ENCODE measurements around the gene THSD4.

Gene THSD4

DNA sequence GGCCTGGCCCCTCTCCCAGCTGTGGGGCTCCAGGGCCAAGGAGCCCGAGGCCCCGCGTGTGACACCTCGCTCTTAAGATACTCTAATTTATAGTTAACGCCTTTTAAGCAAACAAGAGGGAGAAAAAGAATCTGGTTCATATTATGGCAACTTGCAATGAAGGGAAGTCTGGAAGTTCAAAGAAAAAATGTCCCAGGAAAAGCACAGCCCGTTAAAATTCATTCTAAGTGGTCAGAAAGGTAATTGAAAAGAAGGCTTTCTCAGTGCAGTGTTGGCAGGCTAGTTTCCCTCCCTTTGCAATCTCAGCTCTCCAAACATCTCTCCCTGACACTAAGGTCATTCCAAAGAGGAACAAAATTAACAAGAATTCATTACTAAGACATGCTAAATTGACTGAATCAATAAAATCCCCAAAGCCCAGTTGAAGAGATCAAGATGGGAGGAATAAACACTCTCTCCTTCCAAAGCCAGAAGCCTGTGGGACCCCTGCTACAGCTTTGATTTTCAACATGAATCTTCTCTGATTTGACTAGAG lies 339.3 kb downstream of the THSD4 start:
- H3K27me3 ChIP-seq (replicated peaks; ENCODE audit: control insufficient read depth, insufficient read depth, low read length), result no peaks in the 10 kb centered on the region
- no peak for DNase-seq (ENCODE audit: low read depth)
- no peak overlapping the region for H3K4me3 ChIP-seq (ENCODE audit: low read length)
- H3K36me3 ChIP-seq (ENCODE audit: control insufficient read depth, insufficient read depth, low read length, severe bottlenecking), result no peaks in the 10 kb centered on the region
- no peaks in the 10 kb centered on the region for H3K4me1 ChIP-seq (ENCODE audit: control insufficient read depth, insufficient read depth, low read length)
- no peak overlapping the region for H3K9ac ChIP-seq (ENCODE audit: low read length)
- H3K9me3 ChIP-seq (ENCODE audit: control insufficient read depth, low read length), result no peaks in the 10 kb centered on the region

DNA sequence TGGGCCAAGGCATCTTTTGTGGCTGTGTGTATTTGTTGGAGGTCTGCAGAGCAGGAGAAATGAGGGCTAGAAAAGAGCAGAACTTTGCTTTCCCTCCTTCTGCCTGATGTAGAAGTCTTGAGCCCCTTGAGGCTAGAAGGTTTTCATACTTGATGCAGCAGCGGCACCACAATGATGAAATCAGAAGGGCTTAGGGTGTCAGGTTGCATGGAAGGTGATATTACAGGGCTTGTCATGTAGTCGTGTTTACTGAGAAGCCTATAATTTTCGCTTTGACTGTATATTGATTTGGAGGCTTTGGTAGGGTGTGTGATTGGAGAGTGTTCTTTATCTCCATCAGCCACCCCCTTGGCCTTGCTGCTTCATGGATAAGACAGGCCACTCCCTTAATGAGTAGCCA lies 339.8 kb downstream of the THSD4 start:
- no peaks in the 10 kb centered on the region for H3K9me3 ChIP-seq (ENCODE audit: control insufficient read depth, low read length)
- peak; percentile 32 for DNase-seq (ENCODE audit: low read depth)
- H3K4me3 ChIP-seq (ENCODE audit: low read length), result no peak overlapping the region
- no peak overlapping the region for H3K9ac ChIP-seq (ENCODE audit: low read length)
- no peaks in the 10 kb centered on the region for H3K27me3 ChIP-seq (replicated peaks; ENCODE audit: control insufficient read depth, insufficient read depth, low read length)
- no peaks in the 10 kb centered on the region for H3K4me1 ChIP-seq (ENCODE audit: control insufficient read depth, insufficient read depth, low read length)
- no peaks in the 10 kb centered on the region for H3K36me3 ChIP-seq (ENCODE audit: control insufficient read depth, insufficient read depth, low read length, severe bottlenecking)

DNA sequence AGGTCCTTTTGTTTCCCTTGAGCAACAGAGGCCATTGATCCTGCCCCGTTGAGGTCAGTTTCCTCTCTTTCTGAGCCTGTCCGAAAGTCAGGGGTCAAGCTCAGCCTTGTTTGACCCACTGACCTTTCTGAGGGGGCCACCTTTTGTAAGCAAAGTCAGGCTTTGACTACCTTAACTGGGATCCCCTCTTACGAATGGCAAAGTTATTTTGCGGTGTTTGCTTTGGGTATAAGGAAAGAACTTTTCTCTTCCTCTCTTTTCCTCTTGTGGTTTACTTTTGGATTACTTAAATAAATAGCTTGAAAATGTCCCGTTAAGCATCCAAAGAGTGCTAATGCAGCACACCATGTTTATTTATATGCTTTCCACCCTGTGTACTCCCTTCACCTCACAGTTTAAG lies 340.6 kb downstream of the THSD4 start:
- Histone ChIP-seq H3K4me1 (ENCODE audit: control insufficient read depth, insufficient read depth, low read length) (no peaks in the 10 kb centered on the region), H3K9ac (ENCODE audit: low read length) (no peak overlapping the region), H3K9me3 (ENCODE audit: control insufficient read depth, low read length) (no peaks in the 10 kb centered on the region), H3K36me3 (ENCODE audit: control insufficient read depth, insufficient read depth, low read length, severe bottlenecking) (no peaks in the 10 kb centered on the region), H3K27me3 (replicated peaks; ENCODE audit: control insufficient read depth, insufficient read depth, low read length) (no peaks in the 10 kb centered on the region), H3K4me3 (ENCODE audit: low read length) (no peak overlapping the region)
- no peak for DNase-seq (ENCODE audit: low read depth)

DNA sequence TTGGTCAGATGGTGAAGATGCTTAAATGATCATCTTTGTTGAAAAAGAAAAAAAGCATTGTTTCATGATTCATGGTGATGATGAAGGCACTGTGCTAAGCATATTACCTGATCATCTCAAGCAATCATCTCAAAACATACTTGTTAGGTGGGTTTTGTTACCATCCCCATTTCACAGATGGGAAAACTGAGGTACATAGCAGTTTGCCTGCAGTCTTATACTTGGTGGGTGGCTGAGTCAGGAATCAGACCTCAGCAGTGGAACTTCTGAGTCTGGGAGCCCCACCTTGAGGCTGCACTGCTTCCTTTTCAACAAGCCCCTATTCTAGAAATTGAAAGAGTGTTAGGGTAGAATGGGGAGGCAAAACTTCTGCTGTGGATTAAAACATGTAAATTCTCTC lies 341.1 kb downstream of the THSD4 start:
- no peak for DNase-seq (ENCODE audit: low read depth)
- Histone ChIP-seq H3K9me3 (ENCODE audit: control insufficient read depth, low read length) (no peaks in the 10 kb centered on the region), H3K4me3 (ENCODE audit: low read length) (no peak overlapping the region), H3K27me3 (replicated peaks; ENCODE audit: control insufficient read depth, insufficient read depth, low read length) (no peaks in the 10 kb centered on the region), H3K4me1 (ENCODE audit: control insufficient read depth, insufficient read depth, low read length) (no peaks in the 10 kb centered on the region), H3K36me3 (ENCODE audit: control insufficient read depth, insufficient read depth, low read length, severe bottlenecking) (no peaks in the 10 kb centered on the region), H3K9ac (ENCODE audit: low read length) (no peak overlapping the region)

DNA sequence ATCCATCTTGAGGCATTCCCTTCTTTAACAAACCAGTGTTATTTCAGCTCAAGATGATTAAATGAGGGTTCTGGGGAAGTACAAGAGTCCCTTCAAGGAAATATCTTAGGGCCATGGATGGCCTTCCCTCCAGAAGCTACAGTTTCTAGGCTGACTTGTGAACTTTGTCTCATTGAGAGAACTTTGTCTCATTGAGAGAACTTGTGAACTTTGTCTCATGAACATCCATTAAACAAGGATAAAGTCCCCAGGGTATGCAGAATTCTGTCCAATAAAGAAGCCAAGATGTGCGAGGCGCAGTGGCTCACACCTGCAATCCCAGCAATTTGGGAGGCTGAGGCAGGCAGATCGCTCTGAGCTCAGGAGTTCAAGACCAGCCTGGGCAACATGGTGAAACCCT lies 341.5 kb downstream of the THSD4 start:
- no peak for DNase-seq (ENCODE audit: low read depth)
- Histone ChIP-seq H3K9me3 (ENCODE audit: control insufficient read depth, low read length) (no peaks in the 10 kb centered on the region), H3K4me1 (ENCODE audit: control insufficient read depth, insufficient read depth, low read length) (no peaks in the 10 kb centered on the region), H3K4me3 (ENCODE audit: low read length) (no peak overlapping the region), H3K27me3 (replicated peaks; ENCODE audit: control insufficient read depth, insufficient read depth, low read length) (no peaks in the 10 kb centered on the region), H3K36me3 (ENCODE audit: control insufficient read depth, insufficient read depth, low read length, severe bottlenecking) (no peaks in the 10 kb centered on the region), H3K9ac (ENCODE audit: low read length) (no peak overlapping the region)

DNA sequence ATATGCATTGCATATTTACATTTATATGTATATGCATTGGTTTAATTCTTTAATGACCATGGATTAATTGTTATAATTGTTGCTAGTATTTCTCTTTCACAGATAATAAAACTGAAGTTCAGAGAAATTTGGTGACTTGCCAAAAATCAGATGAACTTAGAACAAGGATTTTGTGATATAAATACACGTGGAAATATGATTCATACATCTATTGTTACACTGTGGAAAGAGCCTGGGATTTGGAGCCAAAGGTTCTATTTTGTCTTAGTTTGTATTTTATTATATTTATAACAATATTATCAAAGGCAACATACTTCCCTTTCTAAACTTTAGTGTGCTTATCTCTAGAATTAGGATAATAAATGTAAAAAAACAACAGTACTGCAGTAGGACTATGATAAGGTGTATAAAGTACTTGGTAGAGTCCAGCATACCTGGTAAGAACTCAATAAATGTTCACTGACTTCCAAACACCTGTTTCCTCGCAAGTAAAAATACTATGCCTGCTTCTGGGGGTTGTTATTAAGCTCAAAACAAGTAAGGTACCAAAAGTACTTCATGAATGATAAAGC lies 342.9 kb downstream of the THSD4 start:
- Histone ChIP-seq H3K4me3 (ENCODE audit: low read length) (no peak overlapping the region), H3K9ac (ENCODE audit: low read length) (no peak overlapping the region), H3K9me3 (ENCODE audit: control insufficient read depth, low read length) (no peaks in the 10 kb centered on the region), H3K36me3 (ENCODE audit: control insufficient read depth, insufficient read depth, low read length, severe bottlenecking) (no peaks in the 10 kb centered on the region), H3K4me1 (ENCODE audit: control insufficient read depth, insufficient read depth, low read length) (no peaks in the 10 kb centered on the region), H3K27me3 (replicated peaks; ENCODE audit: control insufficient read depth, insufficient read depth, low read length) (no peaks in the 10 kb centered on the region)
- DNase-seq (ENCODE audit: low read depth), result no peak

DNA sequence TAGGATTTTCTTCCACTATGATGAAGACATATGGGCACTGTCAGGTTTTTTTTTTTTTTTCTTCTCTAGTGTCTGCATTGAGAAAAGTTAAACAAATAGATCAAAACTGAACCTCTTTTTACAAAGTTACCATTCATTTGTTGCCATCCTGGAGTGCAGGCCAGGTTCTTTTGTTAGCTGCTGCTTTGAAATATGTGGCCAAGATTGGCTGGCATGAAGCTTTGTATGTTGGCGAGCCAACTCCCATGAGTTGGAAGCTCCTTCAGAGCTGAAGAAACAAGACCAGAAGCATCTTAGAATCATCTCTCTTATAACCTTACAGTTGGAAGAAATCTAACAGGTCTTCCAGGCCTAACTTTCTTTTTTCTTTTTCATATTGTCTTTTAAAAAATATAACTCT lies 346.5 kb downstream of the THSD4 start:
- no peaks in the 10 kb centered on the region for H3K9me3 ChIP-seq (ENCODE audit: control insufficient read depth, low read length)
- no peaks in the 10 kb centered on the region for H3K27me3 ChIP-seq (replicated peaks; ENCODE audit: control insufficient read depth, insufficient read depth, low read length)
- no peak overlapping the region for H3K9ac ChIP-seq (ENCODE audit: low read length)
- no peak overlapping the region for H3K4me3 ChIP-seq (ENCODE audit: low read length)
- no peaks in the 10 kb centered on the region for H3K4me1 ChIP-seq (ENCODE audit: control insufficient read depth, insufficient read depth, low read length)
- no peak for DNase-seq (ENCODE audit: low read depth)
- H3K36me3 ChIP-seq (ENCODE audit: control insufficient read depth, insufficient read depth, low read length, severe bottlenecking), result no peaks in the 10 kb centered on the region

DNA sequence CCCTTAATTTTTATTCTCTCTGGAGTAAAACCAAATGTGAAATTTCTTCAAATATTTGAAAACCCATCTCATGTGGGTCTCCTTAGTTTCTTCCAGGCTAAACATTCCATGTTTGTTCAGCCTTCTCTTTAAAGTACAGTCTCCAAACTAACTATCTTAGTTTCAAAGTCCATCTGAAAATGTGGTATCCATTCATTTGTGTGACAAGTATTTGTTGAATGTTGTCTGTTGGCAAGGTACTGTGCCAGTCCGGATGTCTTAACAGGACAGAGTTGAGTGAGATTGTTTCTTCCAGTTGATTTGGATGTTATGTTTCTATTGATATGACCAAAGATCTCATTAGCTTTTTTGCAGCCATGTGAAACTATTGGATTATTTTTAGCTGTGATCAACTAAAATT lies 347.4 kb downstream of the THSD4 start:
- H3K9ac ChIP-seq (ENCODE audit: low read length), result no peak overlapping the region
- no peaks in the 10 kb centered on the region for H3K27me3 ChIP-seq (replicated peaks; ENCODE audit: control insufficient read depth, insufficient read depth, low read length)
- H3K4me1 ChIP-seq (ENCODE audit: control insufficient read depth, insufficient read depth, low read length), result no peaks in the 10 kb centered on the region
- H3K9me3 ChIP-seq (ENCODE audit: control insufficient read depth, low read length), result no peaks in the 10 kb centered on the region
- DNase-seq (ENCODE audit: low read depth), result no peak
- no peak overlapping the region for H3K4me3 ChIP-seq (ENCODE audit: low read length)
- H3K36me3 ChIP-seq (ENCODE audit: control insufficient read depth, insufficient read depth, low read length, severe bottlenecking), result no peaks in the 10 kb centered on the region

DNA sequence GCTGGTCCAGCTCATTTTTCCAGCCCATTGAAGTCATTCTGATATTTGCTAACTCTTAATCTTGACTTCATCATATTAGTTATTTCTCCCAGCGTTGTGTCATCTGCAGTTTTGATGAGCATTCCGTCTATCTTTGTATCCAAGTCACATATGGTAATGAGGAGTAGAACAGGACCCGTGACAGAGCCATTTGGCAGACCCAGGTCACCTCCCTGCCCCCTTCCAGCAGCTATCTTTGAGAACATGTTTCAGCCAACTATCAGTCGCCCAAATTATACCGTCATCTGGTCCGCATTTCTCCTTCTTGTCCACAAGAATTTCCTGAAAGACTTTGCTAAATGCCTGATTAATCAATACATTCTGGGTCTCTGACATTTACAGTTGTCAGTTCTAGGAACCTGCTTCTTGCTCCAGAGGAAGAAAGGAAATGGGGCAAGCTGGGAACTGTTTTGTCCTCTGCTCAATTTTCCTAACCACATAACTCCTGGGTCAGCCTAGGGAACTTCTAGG lies 347.9 kb downstream of the THSD4 start:
- no peak for DNase-seq (ENCODE audit: low read depth)
- Histone ChIP-seq H3K4me1 (ENCODE audit: control insufficient read depth, insufficient read depth, low read length) (no peaks in the 10 kb centered on the region), H3K9ac (ENCODE audit: low read length) (no peak overlapping the region), H3K27me3 (replicated peaks; ENCODE audit: control insufficient read depth, insufficient read depth, low read length) (no peaks in the 10 kb centered on the region), H3K36me3 (ENCODE audit: control insufficient read depth, insufficient read depth, low read length, severe bottlenecking) (no peaks in the 10 kb centered on the region), H3K9me3 (ENCODE audit: control insufficient read depth, low read length) (no peaks in the 10 kb centered on the region), H3K4me3 (ENCODE audit: low read length) (no peak overlapping the region)

DNA sequence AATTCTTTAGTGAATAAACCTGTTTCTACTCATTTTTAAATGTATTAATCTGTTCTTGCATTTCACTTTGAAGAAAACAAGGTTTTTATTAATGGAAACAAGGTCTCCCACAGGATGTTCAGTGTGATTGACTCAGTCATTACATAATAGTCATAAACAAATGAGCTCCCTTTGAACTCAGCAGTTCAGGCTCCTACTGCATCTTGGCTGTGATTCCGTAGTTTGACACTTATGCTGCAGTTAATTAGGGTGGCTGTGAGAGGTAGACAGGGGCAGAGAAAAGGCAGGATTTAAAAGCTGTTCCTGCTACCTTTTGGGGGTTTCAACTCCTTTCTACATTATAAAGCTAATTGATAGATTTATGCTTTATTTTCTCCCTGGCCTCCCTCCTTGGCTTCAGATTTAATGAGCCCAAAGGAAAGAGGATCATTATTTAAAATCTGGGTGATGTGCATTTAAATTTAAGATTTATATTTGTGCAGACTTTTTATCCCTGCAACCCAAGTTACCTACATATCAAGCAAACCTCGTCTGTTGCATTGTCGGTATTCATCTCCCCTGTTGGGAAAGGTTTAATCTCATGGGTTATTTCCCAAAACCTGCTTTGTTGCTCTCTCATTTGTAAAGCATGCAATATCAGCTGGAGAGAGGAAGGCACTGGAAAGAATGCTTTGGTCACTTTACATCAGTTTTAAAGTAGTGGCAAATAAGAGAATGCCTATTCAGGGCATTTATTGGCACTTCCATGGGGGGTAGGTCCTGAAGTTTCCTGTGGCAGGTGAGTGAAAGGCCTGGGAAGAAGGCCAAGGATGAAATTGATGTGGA lies 350.1 kb downstream of the THSD4 start:
- Histone ChIP-seq H3K4me3 (ENCODE audit: low read length) (no peak overlapping the region), H3K36me3 (ENCODE audit: control insufficient read depth, insufficient read depth, low read length, severe bottlenecking) (no peaks in the 10 kb centered on the region), H3K4me1 (ENCODE audit: control insufficient read depth, insufficient read depth, low read length) (no peaks in the 10 kb centered on the region), H3K9me3 (ENCODE audit: control insufficient read depth, low read length) (no peaks in the 10 kb centered on the region), H3K27me3 (replicated peaks; ENCODE audit: control insufficient read depth, insufficient read depth, low read length) (no peaks in the 10 kb centered on the region), H3K9ac (ENCODE audit: low read length) (no peak overlapping the region)
- DNase-seq (ENCODE audit: low read depth), result no peak

DNA sequence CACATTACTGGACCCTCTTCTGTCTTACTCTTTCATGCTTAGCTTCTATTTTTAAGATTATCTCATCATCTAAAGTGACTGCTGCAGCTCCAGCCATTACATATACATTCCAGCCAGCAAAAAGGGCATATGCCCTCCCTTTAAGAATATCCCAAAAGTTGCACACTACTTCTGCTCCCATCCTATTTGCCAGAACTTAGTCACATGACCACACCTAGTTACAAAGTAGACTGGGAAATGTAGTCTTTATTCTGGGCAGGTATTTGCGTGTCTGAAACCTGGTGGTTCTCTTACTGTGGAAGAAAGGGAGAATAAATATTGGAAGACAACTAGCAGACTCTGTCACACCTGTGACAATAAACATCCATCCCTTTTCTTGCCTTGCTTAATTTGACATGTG lies 353.4 kb downstream of the THSD4 start:
- no peaks in the 10 kb centered on the region for H3K27me3 ChIP-seq (replicated peaks; ENCODE audit: control insufficient read depth, insufficient read depth, low read length)
- H3K36me3 ChIP-seq (ENCODE audit: control insufficient read depth, insufficient read depth, low read length, severe bottlenecking), result no peaks in the 10 kb centered on the region
- no peak overlapping the region for H3K4me3 ChIP-seq (ENCODE audit: low read length)
- no peak overlapping the region for H3K9ac ChIP-seq (ENCODE audit: low read length)
- peaks cover 11% of the 10 kb centered on the region for H3K4me1 ChIP-seq (ENCODE audit: control insufficient read depth, insufficient read depth, low read length)
- DNase-seq (ENCODE audit: low read depth), result no peak
- no peaks in the 10 kb centered on the region for H3K9me3 ChIP-seq (ENCODE audit: control insufficient read depth, low read length)

Data from adipocyte (in vitro differentiated cells).